Measurements from ENCODE around the gene AADACL3. TPM values are rescaled to one million over a fixed set of nuclear protein-coding genes. Genes with fewer than 3 reads are reported as not detected.

AADACL3 gene
- total and polyA plus RNA-seq, 9 of the 15 experiments (the other 6 are each of a cell fraction or from before 2014, with no cell fraction given): not detected

- Histone ChIP-seq H4K20me1 (replicated peaks; ENCODE audit: control insufficient read depth, insufficient read depth, low read length) (no peaks in the 10 kb centered on the region), H3K27ac (ENCODE audit: extremely low read depth, low read depth, low read length) (no peak overlapping the region), H3K27me3 (ENCODE audit: control insufficient read depth in 2 of 2, insufficient read depth in 2 of 2, low read length in 2 of 2) (peaks cover 21 to 61% of the 10 kb centered on the region in 2 experiments; a peak in 4 of 5 replicates), H3K4me2 (ENCODE audit: insufficient read depth, low read length) (no peak overlapping the region), H3K9me3 (replicated peaks; ENCODE audit: control insufficient read depth, insufficient read depth, low read depth, low read length) (no peaks in the 10 kb centered on the region), H3K4me3 (no peak overlapping the region), H3K79me2 (ENCODE audit: control insufficient read depth, insufficient read depth, low read length) (no peaks in the 10 kb centered on the region), H3K4me1 (replicated peaks in 1 of 2; ENCODE audit: control insufficient read depth in 2 of 2, insufficient read depth in 2 of 2, low read length in 2 of 2) (no peaks in the 10 kb centered on the region), H3K9me1 (ENCODE audit: control insufficient read depth, insufficient read depth, low read length) (no peaks in the 10 kb centered on the region), H3K36me3 (ENCODE audit: control insufficient read depth, insufficient read depth, low read length) (no peaks in the 10 kb centered on the region), H3K9ac (ENCODE audit: insufficient read depth in 1 of 2, low read depth in 2 of 2, low read length in 2 of 2) (no peak overlapping the region), H2AFZ (ENCODE audit: low read depth, low read length) (no peak overlapping the region)
- in situ Hi-C loops (cut with MboI) (loop anchor here (5.0 to 10.0 kb wide), 2 partner anchors 98 to 460 kb away; no protein-coding TSS in a partner anchor), intact Hi-C loops (cut with micrococcal nuclease) (loop anchor here (10.0 kb wide), 3 partner anchors 110 to 650 kb away; no protein-coding TSS in a partner anchor)
- ChIA-PET CTCF (ENCODE audit: low intra/inter-chr PET ratio) (no interaction called here), POLR2A (no interaction called here)
- 3% methylated on average over 5 of the region's 5 CpGs for WGBS (ENCODE audit: insufficient coverage, low coverage, missing lambda C conversion rate)
- no TSS peak for BruUV-seq (replicated peaks)
- no peak for FAIRE-seq
- ATAC-seq: no peak
- DNase-seq (ENCODE audit: extremely low read depth in 1 of 4, low spot score in 3 of 4): no peak
- TF ChIP-seq ZNF445 (CRISPR knock-in tag; IDR thresholded peaks at IDR 0.05; ENCODE audit: low read depth) (no peak), HMGN3 (IDR thresholded peaks at IDR 0.05; ENCODE audit: borderline replicate concordance, extremely low read depth, insufficient read length, low read depth, low read length) (no peak), SREBF2 (CRISPR knock-in tag; IDR thresholded peaks at IDR 0.05) (no peak), SRSF7 (optimal IDR thresholded peaks at IDR 0.05; ENCODE audit: low read depth, low read length) (no peak), NKRF (IDR thresholded peaks at IDR 0.05; ENCODE audit: borderline replicate concordance) (no peak), ZNF511 (CRISPR knock-in tag; IDR thresholded peaks at IDR 0.05) (no peak), ZMIZ1 (IDR thresholded peaks at IDR 0.05; ENCODE audit: low read depth in 2 of 2, low read length in 2 of 2) (no peak), SMARCA4 (IDR thresholded peaks at IDR 0.05) (no peak), XRCC3 (IDR thresholded peaks at IDR 0.05) (no peak), ZBTB7A (IDR thresholded peaks at IDR 0.05; ENCODE audit: borderline replicate concordance, control insufficient read depth, low read depth, low read length) (no peak), E2F5 (CRISPR knock-in tag; IDR thresholded peaks at IDR 0.05) (no peak), ZNF277 (CRISPR knock-in tag; IDR thresholded peaks at IDR 0.05; ENCODE audit: borderline replicate concordance) (no peak), RBBP5 (IDR thresholded peaks at IDR 0.05; ENCODE audit: borderline replicate concordance, insufficient read depth, low read length, poor library complexity, severe bottlenecking) (no peak)
These were observed 59.0 kb downstream of the AADACL3 start for GRCh38 chr1:12774801-12775345.
